Right lobe of liver (tissue), 6 donors: ENCODE measurements around the gene GLT8D2. TPM values are rescaled to one million over a fixed set of nuclear protein-coding genes. Genes with fewer than 3 reads are reported as not detected.

Experiments
- ATAC-seq, 4 donors: fragments of 200-7000 bp; cut with Tn5 transposase; one replicate each; pipeline ENCODE4 v1.9.1; 2020; ENCODE audit warnings: mild to moderate bottlenecking in 4 of 4, moderate library complexity in 4 of 4
- DNase-seq, 3 donors: peaks; one replicate each; pipeline ENCODE4 v3.0.0-alpha.2; 2020
- H3K27ac ChIP-seq, 3 donors: fragments of 200-600 bp; one replicate each; pipeline ENCODE4 v1.8.0; 2022
- H3K27me3 ChIP-seq, 2 donors: fragments of 200-600 bp; one replicate each; pipeline ENCODE4 v1.8.0; 2022
- H3K36me3 ChIP-seq, 4 donors: fragments of 200-600 bp; sonication (generic) in 1 of 4; one replicate each; pipeline versions ENCODE4 v1.5.1 to v1.8.0; 2017 to 2022; ENCODE audit warnings: control low read depth in 1 of 4
- H3K4me1 ChIP-seq, 4 donors: fragments of 200-600 bp; sonication (generic) in 1 of 4; one replicate each; pipeline versions ENCODE4 v1.5.1 to v1.8.0; 2017 to 2022; ENCODE audit warnings: control low read depth in 1 of 4
- H3K4me3 ChIP-seq, 3 donors: fragments of 200-600 bp; one replicate each; pipeline ENCODE4 v1.8.0; 2022
- H3K9me3 ChIP-seq, 4 donors: fragments of 200-600 bp; sonication (generic) in 1 of 4; one replicate each; pipeline versions ENCODE4 v1.5.1 to v1.8.0; 2017 to 2022; ENCODE audit warnings: control low read depth in 1 of 4
- POLR2A ChIP-seq: fragments of 450-650 bp; IDR thresholded peaks from one replicate; pipeline ENCODE4 v1.6.1; 2017; ENCODE audit warnings: antibody characterized with exemption, mild to moderate bottlenecking
- WGBS: methylation state at CpG from one replicate; pipeline ENCODE4 v1.1.6; 2018; ENCODE audit warnings: low coverage, low lambda C conversion rate; ENCODE audit not compliant: insufficient coverage; ENCODE audit errors: missing lambda C conversion rate; 5-methylcytosine and 5-hydroxymethylcytosine counted together
- intact Hi-C, 2 donors: fragments of 100-400 bp; cut with DNase I; formaldehyde crosslinking; loops; one replicate each; pipeline versions ENCODE4 v1.11.2 to v1.14.1; 2022
- long read RNA-seq: library from polyadenylated mRNA; unstranded; transcript quantifications from one replicate; pipeline ENCODE4 v2.0.0, GENCODE V29; 2019
- total RNA-seq, 6 experiments: library from RNA; depleted of rRNA in 2 of 6; stranded (reverse); fragments of >200 nt in 2 of 6; fragmentation: NEBNext Ultra II Directional in 3 of 6; extraction: Animal tissue kit (Norgen Biotek cat#: 25700) in 3 of 6; gene quantifications; one replicate each; pipeline versions ENCODE4 v1.1.0 to v1.2.4, GENCODE V29; 2016 to 2023
- TF ChIP-seq, protein P1 (sequence below), 4 donors: fragments of 200-600 bp in 3 of 4; fragments of 450-650 bp in 1 of 4; IDR thresholded peaks; one replicate each; pipeline versions ENCODE4 v1.5.1 to v1.8.0; 2016 to 2022; ENCODE audit warnings: antibody characterized with exemption in 4 of 4, mild to moderate bottlenecking in 2 of 4
- donor health status: DM: no; HTN: yes; CAD: no.
- donor health status: DM: no; HTN: no; CAD: no.
- donor health status: DM: no; HTN: no; CAD: no.
- donor health status: DM: no; HTN: yes; CAD: no.
- donor health status: DM: no; HTN: yes; CAD: no.

Gene GLT8D2, protein sequence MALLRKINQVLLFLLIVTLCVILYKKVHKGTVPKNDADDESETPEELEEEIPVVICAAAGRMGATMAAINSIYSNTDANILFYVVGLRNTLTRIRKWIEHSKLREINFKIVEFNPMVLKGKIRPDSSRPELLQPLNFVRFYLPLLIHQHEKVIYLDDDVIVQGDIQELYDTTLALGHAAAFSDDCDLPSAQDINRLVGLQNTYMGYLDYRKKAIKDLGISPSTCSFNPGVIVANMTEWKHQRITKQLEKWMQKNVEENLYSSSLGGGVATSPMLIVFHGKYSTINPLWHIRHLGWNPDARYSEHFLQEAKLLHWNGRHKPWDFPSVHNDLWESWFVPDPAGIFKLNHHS
- total RNA-seq = 1 to 10 TPM in 2 of 6 experiments, under 1 TPM in 4; 0.44 to 1.2 (median 0.79) TPM
- long read RNA-seq, partial matches to known transcripts = 0 of 2 reads
- long read RNA-seq, other reads (novel, unspliced or antisense) = 0 of 2 reads

DNA sequence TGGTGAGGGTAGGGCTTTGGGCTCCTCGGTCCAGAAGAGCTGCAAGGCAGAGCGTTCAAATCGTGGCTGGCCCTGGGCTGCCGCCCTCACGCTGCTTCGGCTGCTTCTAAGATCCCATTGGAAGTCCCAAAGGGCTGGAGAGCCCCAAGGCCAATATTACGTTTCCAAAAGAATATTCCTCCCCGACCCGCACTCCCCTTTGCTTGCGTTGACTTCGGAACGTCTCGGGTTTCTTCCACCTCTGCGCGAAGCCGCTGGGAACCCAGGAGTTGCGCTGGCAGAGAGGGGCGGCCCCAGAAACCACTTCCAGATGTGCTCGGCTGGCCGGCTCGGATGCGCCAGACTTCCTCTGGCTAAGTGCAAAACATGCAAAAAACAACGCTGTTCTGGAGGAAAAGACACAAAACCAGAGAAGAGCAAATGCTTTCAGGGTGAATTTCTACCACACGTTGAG lies at the start of gene GLT8D2:
Gene GLT8D2 (minus strand): TSS at position 285 of the 454 bp plus-strand sequence. CDS start 30,539 bp downstream, outside the sequence.
- DNase-seq (peak in 1 of 3 donors; percentile 30), ATAC-seq (peak; percentile 48 to 69 (median 56))
- WGBS = 7% methylated on average over 13 of the region's 24 CpGs
- H3K36me3 ChIP-seq = no peaks in the 10 kb centered on the region
- intact Hi-C loops = no loop called here
- H3K9me3 ChIP-seq = no peaks in the 10 kb centered on the region
- no peak for TF ChIP-seq POLR2A
- TF ChIP-seq, protein P1, sequence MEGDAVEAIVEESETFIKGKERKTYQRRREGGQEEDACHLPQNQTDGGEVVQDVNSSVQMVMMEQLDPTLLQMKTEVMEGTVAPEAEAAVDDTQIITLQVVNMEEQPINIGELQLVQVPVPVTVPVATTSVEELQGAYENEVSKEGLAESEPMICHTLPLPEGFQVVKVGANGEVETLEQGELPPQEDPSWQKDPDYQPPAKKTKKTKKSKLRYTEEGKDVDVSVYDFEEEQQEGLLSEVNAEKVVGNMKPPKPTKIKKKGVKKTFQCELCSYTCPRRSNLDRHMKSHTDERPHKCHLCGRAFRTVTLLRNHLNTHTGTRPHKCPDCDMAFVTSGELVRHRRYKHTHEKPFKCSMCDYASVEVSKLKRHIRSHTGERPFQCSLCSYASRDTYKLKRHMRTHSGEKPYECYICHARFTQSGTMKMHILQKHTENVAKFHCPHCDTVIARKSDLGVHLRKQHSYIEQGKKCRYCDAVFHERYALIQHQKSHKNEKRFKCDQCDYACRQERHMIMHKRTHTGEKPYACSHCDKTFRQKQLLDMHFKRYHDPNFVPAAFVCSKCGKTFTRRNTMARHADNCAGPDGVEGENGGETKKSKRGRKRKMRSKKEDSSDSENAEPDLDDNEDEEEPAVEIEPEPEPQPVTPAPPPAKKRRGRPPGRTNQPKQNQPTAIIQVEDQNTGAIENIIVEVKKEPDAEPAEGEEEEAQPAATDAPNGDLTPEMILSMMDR (IDR thresholded peaks at IDR 0.05) = no peak
- H3K27me3 ChIP-seq = no peaks in the 10 kb centered on the region
- no peaks in the 10 kb centered on the region for H3K4me1 ChIP-seq
- no peak within 1 kb of the TSS for H3K27ac ChIP-seq
- H3K4me3 ChIP-seq = peak within 1 kb of the TSS; percentile 12 to 19 (median 19)

DNA sequence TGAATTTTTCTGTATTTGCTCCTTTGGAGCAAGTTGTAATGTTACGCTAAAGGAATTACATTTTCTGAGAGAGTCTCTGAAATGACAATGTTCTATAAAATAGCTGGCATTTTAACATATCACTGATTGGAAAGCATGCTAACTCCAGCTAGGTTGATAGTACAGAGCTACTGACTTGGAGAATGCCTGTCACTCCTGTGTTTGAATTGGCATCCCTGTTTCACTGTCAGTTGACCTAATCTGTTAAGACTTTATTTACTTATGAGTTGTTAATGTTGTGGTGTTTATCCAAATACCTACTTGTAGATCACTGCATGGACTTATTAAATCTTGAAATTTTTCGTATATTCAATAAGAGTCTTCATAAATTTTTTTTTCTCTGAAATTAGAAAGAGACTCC lies 48.0 kb upstream of the GLT8D2 start:
- no peaks in the 10 kb centered on the region for H3K4me1 ChIP-seq
- no peak overlapping the region for H3K4me3 ChIP-seq
- ATAC-seq = peak; percentile 56 to 88 (median 64)
- TF ChIP-seq, protein P1 (IDR thresholded peaks at IDR 0.05) = no peak
- TF ChIP-seq POLR2A = no peak
- H3K27me3 ChIP-seq = no peaks in the 10 kb centered on the region
- intact Hi-C loops = no loop called here
- H3K27ac ChIP-seq = no peak overlapping the region
- H3K9me3 ChIP-seq = no peaks in the 10 kb centered on the region
- peaks cover 5 to 49% (median 15%) of the 10 kb centered on the region in 4 donors for H3K36me3 ChIP-seq
- 40% methylated on average over 2 of the region's 2 CpGs for WGBS
- no peak for DNase-seq

DNA sequence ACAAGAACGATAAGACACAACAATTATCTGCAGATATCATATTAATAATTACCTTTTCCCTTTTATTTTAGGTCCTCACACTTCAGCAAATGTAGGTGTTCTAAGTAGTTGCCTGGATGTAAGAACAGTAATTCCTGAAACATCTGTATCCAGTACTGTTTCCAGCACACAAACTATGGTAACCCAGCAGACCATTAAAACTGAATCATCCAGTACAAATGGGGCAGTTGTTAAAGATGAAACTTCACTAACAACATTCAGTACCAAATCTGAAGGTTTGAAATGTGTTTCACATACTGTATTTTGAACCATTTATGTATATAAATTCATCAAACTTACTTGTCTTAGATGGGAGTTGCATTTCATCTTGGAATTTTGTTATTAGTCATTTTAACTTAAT lies 45.3 kb upstream of the GLT8D2 start:
- TF ChIP-seq, protein P1 (IDR thresholded peaks at IDR 0.05) = no peak
- no peak for TF ChIP-seq POLR2A
- H3K4me1 ChIP-seq = no peaks in the 10 kb centered on the region
- no peaks in the 10 kb centered on the region for H3K27me3 ChIP-seq
- 67% methylated on average over 1 of the region's 1 CpG for WGBS
- no peak overlapping the region for H3K27ac ChIP-seq
- no peaks in the 10 kb centered on the region for H3K9me3 ChIP-seq
- H3K36me3 ChIP-seq = peaks cover 5 to 44% (median 14%) of the 10 kb centered on the region in 4 donors
- intact Hi-C loops = no loop called here
- DNase-seq (no peak), ATAC-seq (no peak)
- H3K4me3 ChIP-seq = no peak overlapping the region

DNA sequence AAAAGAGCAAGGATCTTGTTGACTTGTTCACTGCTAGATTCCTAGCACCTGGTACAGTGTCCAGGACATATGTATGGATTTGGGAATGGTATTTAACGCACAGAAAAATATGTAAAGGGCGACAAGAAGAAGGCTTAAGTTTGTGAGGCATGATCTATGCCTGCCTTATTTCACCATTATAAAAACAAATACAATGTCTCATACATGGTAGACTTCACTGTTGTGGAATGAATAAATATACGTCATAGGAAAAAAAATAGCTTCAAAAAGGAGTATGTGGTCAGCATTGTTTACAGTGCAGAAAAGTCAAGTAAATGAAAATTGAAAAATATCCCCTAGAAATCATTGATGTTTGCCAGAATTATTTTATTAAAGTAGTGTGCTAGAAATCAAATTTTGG lies 44.3 kb upstream of the GLT8D2 start:
- no peaks in the 10 kb centered on the region for H3K9me3 ChIP-seq
- H3K4me3 ChIP-seq = no peak overlapping the region
- peaks cover 5 to 46% (median 15%) of the 10 kb centered on the region in 4 donors for H3K36me3 ChIP-seq
- no peak for DNase-seq
- WGBS = 93% methylated on average over 3 of the region's 3 CpGs
- no peaks in the 10 kb centered on the region for H3K4me1 ChIP-seq
- TF ChIP-seq, protein P1 (IDR thresholded peaks at IDR 0.05) = no peak
- TF ChIP-seq POLR2A = no peak
- no peak overlapping the region for H3K27ac ChIP-seq
- no peak for ATAC-seq
- intact Hi-C loops = no loop called here
- H3K27me3 ChIP-seq = no peaks in the 10 kb centered on the region
